Stimulated activated CD8-positive, alpha-beta memory T cell treated with anti-CD3 and anti-CD28 coated beads, Interleukin-15, amount 100 ng/mL, for 1 hour (primary cell): ENCODE data around the gene IL1RAPL1.

Experiments
- DNase-seq: peaks from one replicate; pipeline ENCODE4 v3.0.0-alpha.2; 2020; ENCODE audit warnings: low read depth

Gene IL1RAPL1

DNA sequence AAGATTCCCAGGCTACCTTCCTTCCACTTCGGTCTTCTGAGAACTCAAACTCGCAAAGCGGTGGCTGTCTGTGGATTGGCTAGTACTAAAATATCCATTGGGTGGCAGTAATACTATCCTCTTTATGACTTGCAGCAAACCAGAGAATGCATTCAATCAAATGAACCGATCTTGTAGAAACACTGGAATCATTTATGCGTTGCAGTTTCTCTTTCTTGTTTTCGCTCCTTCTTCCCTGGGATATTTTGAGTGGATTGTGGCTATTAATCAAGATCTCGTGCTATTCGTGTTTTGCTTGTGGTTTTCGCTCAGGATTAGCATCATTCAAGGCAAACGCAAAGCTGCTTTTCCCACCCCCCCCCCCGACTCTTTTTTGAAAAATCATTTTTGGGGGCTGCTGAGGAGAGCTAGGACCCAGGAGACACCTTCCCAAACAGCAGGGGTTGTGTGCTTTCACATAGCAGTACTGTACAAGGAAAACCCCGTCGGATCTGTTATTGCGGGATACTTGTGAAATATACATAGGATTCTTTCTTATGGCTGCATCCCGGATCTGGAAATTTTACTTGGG is at the start of gene IL1RAPL1:
Gene IL1RAPL1, plus strand, starts transcription at position 466 of the 571 bp plus-strand sequence.
- no peak for DNase-seq

DNA sequence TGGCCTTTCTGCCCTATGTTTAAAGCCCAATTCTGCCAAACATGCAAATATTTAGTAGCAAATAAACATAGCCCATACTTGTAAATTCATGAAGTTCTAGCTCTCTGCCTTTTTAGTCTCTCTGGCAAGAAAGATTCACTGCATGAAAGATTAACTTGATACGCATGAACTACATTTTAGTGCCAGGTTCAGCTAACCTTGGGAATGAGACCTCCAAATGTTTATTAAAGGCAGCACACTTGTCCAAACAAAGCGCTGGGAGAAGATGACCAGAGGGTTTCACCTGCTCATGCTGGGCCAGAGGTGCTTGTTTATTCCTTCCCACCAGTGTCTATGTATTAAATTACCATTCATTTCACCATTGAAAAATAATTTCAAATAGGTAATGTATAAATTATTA is 44.5 kb upstream of the IL1RAPL1 start:
- DNase-seq = no peak

DNA sequence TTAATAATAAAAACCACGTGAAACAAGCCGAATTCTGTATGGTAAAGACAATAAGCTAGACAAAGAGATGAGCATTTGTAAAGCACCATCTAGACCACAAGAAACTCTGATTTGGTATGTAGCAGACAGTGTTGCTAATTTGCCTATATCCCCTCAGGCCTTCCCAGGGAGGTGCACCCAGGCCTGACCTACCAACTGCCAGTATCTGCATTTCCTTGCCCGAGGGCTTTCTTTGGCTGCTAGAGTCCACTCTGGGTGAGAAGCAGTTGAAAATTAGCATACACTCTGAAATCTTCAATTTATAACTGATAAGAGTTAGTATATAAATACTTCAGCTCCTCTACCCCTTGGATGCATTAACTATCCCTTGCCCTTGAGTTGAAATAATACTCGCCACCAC is 37.4 kb upstream of the IL1RAPL1 start:
- DNase-seq = no peak

DNA sequence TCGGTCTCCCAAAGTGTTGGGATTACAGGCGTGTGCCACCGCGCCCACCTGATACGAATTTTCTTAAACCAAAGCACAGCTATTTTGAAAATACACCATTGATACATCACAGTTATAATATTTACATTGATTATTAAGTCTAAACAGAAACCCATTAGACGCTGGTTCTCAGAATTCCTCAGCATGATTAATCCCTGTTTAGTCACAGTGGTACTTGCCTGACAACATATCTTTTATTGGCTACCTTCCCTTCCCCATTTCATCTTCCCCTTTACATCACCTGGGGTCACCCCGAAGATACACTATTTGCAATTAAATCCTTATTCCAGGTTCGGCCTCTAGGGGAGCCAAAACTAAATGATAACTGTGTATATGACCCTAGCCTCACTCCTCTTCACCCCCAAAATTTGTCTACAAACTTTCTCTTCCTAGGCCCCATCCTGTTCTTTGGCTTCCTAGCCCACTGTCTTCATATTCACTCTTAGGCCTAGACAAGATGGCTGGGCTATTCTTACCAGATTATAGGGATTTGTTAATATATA is 36.8 kb upstream of the IL1RAPL1 start:
- no peak for DNase-seq

DNA sequence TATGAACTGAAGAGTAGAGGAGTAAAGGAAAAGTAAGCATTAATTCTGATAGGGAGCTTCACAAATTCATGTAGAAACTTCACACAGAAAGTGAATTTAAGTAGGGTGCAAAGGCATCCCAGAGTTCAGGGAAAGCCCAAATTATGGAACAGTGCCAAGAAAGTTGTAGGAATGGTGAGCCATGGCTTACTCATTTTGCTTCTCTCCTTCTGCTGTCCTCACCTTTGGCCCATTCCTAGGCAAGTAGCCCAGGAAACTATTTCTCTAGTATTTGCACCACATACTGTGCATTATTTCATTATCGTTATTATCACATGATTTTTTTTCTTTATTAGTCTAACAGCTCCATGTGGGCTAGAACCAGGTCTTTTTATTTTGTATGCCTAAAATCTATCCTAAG is 34.9 kb upstream of the IL1RAPL1 start:
- DNase-seq = no peak

DNA sequence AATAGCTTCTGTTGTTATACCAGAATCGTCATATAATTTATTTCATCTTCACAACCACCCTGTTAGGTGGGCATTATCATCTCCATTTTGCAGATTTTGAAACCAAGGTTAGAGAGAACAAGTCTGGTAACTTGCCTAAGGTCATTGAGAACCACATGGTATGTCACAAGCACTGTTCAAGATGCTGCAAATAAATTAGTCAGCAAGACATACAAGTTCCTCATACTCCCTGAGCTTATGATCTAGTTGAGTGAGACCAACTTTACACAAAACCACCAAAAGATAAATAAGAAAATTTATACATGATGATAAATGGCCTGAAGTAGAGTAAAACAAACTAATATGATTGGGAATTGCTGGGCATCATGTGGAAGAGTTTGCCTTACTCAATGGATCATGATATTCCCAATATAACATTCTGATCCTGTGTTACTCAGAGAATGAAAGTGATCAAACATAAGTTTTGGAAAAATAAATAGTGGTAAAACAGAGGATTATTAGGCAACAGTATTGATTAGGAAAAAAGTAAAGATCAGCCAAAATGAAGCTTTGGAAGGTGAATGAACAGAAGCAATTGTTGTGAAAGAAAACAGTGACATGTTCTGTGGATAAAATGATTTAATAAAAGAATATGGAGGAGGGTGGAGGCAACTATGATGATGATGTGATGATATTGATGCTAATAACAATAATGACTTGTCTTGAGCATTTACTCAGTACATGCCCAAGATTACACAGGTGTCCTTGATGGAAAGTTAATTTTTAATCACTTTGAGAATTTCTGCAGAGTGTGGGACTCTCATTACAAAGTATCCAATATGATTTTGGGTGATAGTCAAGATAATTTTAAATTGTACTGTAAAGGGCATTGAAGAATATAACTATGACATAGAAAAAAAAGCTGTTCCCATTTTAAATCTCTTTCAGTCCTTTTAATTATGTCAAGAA is 34.1 kb upstream of the IL1RAPL1 start:
- no peak for DNase-seq

DNA sequence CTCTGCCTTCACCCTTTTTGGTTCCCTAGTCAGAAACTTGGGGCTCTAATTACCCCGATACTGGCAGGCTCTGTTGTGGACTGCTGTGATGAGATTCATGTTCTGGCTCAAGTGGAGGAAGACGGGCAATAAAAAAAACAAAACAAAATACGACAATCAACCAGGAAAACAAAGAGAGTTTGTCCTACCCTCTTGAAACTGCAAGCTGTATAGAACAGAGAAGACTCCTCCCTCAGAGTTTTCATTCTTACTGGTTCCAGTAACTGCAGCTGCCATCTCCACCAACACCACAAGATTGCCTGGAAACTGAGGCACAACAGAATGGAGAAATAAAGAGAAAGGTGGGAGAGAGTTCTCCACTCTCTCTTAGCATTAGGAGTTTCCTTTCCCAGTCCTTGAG is 11.1 kb upstream of the IL1RAPL1 start:
- no peak for DNase-seq

DNA sequence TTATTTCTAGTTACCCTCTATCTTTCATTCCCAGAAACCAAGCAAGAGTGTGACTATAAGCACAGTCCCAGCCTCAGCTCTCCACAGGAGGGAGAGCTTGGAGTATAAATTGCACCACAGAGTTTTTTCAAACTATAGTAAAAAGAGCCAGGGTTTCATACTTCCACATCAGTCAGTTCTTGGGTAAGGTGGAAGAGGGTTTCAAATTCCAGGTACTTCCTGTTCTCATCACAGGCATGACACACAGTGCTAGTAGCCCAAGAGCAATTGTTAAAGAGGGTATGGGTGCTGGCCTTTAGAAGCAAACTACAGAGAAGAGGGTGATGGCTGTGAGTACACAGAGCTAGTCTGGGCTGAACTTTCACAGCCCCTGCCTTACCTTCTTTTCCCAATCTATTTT is 5.7 kb upstream of the IL1RAPL1 start:
- no peak for DNase-seq

DNA sequence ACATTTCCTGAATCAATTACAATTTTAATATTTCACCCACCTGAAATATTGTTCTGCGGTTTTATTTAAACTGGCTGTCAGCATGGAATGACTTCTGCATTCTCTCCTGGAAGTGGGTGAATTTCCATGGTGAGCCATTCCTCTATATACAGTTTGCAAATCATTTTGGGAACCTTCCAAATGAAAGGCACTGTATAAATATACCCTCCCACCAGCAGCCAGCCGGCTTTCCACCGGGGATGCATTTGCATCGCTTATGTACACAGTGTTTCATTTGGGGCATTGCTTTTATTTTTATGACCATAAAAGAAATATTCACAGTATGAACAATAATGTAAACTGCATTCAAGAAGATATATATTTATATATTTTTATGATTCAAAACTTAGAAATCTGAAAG is 4.7 kb upstream of the IL1RAPL1 start:
- no peak for DNase-seq

DNA sequence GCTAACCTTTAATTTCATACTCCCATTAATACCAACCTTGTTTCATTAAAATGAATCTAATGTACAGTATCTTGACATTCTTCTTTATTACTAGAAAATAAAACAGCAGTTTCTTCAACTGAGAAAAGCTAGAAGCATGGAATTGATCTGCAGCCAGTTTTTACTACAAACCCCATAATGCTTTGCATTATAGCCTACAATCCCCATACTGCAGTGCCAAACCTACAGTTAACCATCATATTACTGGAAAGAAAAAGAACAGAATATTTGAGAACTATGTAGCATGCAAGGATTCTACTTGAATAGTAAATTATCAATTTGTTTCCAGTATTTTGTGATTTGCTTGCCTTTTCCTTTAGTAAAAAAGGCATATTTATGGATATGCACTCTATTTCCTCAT is 3.2 kb upstream of the IL1RAPL1 start:
- DNase-seq = no peak

DNA sequence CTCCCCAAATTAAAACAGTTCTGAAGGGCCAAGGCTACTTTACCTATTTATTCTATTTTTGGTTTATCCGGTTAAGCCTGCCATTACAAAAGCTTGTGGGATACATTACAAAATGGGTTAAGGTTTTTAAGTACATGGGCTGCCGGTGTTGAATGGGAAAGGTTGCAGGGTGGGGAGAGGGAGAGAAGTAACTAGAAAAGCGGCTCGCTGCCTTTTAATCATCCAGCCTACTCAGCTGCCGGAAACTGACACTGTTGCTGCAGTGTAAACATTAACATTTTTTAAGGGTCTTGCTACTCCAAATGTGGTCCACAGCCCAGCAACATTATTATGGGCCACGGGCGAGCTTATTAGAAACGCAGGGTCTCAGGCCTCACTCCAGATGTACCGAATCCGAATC is 1.5 kb upstream of the IL1RAPL1 start:
- DNase-seq = no peak

DNA sequence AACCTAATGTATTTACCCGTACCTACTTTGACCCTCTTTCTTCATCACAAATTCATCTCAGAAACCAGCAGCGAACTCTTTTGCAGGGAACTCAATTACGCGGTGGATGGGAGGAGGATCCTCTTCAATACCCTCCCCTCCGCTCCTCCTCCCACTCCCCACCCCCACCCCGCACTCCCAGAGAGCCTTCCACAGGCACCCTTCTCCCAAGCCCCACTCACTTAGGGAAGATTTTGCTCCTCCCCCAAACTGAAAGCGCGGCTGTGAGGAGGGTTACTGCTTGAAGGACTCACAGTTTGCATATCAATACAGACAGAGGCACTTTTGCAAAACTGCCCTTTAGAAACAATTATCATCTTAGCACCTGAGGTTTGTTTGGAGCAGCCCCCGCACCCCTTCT is 960 bp upstream of the IL1RAPL1 start:
- no peak for DNase-seq

DNA sequence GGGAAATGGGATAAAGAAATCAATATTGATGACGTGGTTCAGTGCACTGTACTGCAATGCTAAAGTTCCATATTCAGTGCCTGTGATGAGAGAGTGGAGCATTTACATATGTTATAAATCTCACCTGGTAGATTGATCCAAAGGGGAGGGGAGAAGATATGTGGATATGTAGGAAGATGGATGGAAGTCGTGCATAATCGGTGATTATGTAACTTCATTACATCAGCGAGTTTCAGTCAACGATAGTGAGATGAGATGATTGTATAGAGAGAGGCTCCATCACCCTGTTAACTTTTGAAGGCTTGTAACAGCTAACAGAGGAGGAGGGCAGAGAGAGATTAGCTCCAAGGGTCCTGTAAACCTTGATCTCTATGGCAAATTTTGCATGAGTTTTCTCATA is 1.8 kb downstream of the IL1RAPL1 start:
- DNase-seq = no peak

DNA sequence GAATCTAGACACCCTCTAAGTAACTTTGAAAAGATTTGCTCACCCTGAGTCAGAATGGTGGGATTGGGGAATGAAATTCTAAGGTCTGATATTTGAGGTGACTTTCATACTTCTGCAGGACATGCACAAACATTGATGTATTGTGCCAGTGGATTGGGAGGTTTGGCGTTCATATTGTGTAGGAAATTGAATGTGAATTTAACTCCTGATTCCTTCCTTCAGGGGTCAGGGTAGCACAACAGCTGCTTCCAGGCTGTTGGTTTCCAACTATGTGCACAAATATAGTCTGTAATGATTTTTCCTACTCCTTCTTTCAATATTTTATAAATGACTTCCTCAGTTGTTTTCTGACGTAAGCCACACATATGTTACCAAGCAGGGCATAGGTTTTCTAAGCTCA is 3.1 kb downstream of the IL1RAPL1 start:
- no peak for DNase-seq

DNA sequence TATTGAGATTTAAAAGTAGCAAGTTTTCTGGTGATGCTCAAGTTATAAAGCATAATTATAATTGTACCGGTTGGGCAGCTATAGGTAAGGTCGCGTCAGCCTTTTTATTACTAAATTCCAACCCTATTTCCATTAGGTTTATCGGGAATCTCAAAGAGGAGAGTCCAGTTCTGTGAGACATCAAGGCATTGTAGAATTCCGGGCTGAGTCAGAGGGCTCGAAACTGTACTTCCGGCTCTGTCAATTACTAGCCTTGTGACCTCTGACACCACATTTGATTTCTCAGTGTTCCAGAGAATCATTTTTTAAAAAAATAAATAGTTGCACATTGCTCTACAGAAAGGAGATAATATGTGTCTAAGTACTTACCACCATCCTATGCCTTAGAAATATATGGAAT is 4.3 kb downstream of the IL1RAPL1 start:
- no peak for DNase-seq

DNA sequence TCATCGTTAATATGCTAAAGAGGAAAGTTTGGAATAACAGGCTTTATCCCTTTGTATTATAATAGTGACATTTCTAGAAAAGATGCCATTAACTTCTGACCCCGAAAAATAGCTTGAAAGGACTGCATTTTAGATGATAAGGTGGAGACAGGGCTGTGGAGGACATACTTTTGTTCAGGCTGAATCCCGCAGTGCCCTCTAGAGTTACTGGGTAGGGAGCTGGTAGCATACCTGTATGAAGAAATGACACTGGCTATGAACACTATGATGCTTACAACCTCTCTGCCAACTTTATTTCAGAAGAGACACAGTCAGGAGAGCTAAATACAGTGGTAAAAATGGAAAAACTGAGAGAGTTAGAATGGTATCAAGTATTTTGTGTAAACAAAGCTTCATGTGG is 8.1 kb downstream of the IL1RAPL1 start:
- no peak for DNase-seq

DNA sequence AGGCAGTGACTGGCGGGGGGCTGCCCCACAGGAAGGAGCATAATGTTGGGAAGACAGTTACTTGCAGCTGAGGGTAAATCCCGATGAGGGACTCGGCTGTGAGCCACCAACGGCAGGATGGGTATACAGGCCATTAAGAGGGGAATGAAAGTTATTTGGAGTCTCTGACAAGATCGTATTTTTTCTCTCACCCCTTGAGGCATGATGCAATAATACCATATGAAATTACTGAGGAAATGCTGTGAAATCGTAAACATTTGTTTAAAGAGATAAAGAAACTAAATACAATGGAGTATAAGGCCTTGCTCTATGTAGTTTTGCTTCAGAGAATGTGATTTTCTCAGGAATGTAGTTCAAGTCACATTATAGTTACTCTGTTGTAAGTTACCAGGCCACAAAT is 12.7 kb downstream of the IL1RAPL1 start:
- no peak for DNase-seq

DNA sequence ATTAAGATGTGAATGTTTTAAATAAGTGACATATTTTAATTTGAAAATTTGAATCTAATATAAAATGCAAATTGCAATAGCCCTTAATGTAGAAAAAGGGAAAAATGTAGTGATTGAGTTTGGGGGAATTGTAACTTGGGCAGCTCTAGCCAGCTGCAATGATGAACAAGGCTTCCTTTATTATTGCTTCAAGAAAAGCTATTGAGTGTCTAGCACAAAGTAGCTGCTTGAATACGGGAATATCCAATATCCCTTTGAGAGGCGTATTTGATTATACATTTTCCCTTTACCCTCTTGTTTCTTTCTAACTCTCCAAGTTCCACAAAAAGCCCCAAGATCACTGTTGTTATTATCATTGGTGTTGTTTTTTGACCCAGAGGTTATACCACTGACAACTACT is 21.8 kb downstream of the IL1RAPL1 start:
- DNase-seq = no peak

DNA sequence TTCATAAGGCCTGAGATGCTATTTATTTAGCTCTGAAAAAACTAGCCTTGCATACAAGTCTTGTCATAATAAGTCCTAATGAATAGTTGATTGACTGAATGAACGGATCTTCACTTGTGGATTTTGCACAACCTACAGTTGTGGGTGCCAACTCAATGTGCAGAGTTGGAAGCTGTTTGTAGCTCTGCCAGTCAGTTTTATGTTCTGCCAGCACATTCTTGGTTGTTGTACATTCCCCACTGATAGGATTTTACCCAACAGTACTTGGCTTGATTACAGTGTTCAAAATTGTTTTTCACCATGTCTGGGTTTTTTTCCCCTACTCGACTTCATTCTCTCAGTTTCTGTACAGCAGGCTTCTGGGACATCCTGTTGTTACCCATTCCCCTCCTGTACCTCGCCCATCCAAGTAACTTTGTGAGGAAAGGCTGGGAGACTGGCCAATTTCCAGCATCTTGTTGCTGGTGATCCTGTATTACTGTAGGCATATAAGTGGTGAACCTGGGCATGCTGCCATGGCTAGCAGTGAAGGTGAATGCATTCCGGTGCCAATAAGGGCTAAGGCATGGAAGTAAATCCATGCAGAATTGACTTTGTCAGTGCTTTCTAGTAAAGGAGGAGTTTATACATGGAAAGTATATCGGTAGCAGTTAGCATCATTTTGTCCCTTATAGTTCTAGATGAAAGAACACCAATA is 22.8 kb downstream of the IL1RAPL1 start:
- no peak for DNase-seq

DNA sequence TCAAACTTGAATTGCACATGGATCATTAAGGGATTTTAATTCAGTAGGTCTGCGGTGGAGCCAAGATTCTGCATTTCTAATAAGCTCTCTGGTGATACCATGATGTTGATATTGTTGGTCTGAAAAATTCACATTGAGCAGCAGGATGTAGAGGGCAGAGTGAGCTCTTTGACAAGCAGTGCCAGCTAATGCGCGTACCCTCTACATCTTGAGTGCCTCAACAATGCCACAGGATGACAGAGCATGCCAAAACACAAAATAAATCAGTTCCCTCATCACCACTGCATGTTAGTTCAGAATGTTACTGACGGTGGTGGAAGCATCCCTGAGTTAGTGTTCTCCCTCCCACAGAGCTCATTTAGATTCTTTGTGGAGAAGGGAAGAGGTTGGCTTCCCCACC is 23.5 kb downstream of the IL1RAPL1 start:
- DNase-seq = no peak

DNA sequence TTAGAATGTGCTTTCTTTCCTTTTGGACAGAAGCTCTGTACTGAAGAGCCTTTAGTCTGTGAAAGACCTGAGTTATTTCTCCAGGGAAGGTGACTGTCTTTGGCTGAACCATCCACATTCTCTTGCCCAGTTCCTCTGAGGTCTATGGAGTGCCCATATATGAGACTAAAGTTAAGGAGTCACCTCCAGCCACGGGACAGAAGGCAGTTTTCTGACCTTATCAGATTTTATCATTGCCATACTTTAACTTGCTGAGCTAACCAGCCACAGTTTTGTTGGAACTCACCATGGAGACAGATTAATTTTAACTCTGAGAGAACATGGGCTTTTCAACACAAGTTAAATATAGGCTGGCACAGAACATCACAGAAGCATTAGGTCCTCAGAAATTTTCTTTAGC is 26.3 kb downstream of the IL1RAPL1 start:
- DNase-seq = no peak

DNA sequence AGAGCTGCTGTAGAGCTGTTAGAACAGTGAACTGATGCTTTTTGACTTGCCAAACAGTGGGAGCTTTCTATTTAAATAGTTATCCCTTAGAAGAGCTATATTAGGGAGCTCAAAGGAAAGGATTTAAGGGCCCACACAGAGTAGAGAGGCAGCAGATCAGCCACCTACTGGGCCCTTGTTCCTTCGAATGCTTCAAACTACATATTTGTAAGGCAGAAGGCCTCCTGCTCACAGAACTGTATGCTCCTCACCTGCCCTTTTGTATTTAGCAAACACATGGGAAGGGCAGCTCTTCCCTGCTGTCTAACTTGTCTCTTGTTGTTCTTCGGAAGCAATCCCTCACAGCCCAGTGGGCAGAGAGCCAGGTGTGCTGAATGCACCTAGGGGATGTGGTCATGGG is 38.0 kb downstream of the IL1RAPL1 start:
- no peak for DNase-seq

DNA sequence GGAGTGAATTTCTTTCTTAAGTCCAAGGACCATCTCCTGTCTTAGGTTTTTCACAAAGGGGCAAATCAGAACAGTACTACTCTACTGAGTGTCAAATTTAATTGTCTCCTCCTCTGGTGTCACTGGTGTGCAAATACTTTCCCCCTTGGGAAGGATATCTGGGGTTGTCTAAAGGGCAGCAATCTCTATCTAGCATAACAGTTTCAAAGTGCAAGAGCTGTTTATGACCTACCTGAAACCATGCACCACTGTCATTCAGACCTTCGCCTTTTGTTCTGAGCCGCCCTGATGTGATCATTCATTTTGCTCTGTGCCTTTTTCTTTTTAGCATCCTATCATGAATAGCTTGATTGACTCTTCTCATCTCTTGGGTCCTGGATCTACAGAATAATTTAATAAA is 39.3 kb downstream of the IL1RAPL1 start:
- DNase-seq = no peak
